Lower lobe of right lung (tissue), 2 donors: ENCODE data around the gene DPYSL4. TPM values are rescaled to one million over a fixed set of nuclear protein-coding genes. Genes with fewer than 3 reads are reported as not detected.

ENCODE experiments used
- ATAC-seq, 2 donors: fragments of 200-7000 bp; cut with Tn5 transposase; one replicate each; pipeline ENCODE4 v1.9.1; 2020 to 2022; ENCODE audit warnings: mild to moderate bottlenecking in 2 of 2, moderate library complexity in 2 of 2
- DNase-seq: peaks from one replicate; pipeline ENCODE4 v3.0.0-alpha.2; 2020
- H3K27ac ChIP-seq: fragments of 200-600 bp; one replicate; pipeline ENCODE4 v1.8.0; 2022
- H3K27me3 ChIP-seq: fragments of 200-600 bp; one replicate; pipeline ENCODE4 v1.8.0; 2022; ENCODE audit warnings: low read depth
- H3K36me3 ChIP-seq: fragments of 200-600 bp; one replicate; pipeline ENCODE4 v1.8.0; 2022; ENCODE audit warnings: mild to moderate bottlenecking
- H3K4me1 ChIP-seq: fragments of 200-600 bp; one replicate; pipeline ENCODE4 v1.8.0; 2022
- H3K4me3 ChIP-seq: fragments of 200-600 bp; one replicate; pipeline ENCODE4 v1.8.0; 2022; ENCODE audit warnings: mild to moderate bottlenecking
- H3K9me3 ChIP-seq: fragments of 200-600 bp; one replicate; pipeline ENCODE4 v1.8.0; 2022
- CTCF ChIP-seq: fragments of 200-600 bp; IDR thresholded peaks from one replicate; pipeline ENCODE4 v1.8.0; 2022; ENCODE audit warnings: antibody characterized with exemption, mild to moderate bottlenecking
- intact Hi-C: fragments of 100-400 bp; cut with DNase I; formaldehyde crosslinking; loops from one replicate; pipeline ENCODE4 v1.11.0; 2022
- total RNA-seq: library from RNA; stranded (reverse); fragmentation: NEBNext Ultra II Directional; extraction: Animal tissue kit (Norgen Biotek cat#: 25700); gene quantifications from one replicate; pipeline ENCODE4 v1.2.1, GENCODE V29; 2021
- donor health status: DM: no; HTN: yes; CAD: no; lungs with severe emphysema.

Gene DPYSL4
- total RNA-seq, 1 donor from 2014 or later: 2.1 TPM

GRCh38 chr10:132192991-132193665, 6.4 kb downstream of the DPYSL4 start:
- Histone ChIP-seq H3K36me3 (no peaks in the 10 kb centered on the region), H3K4me3 (no peak overlapping the region), H3K27ac (no peak overlapping the region), H3K9me3 (no peaks in the 10 kb centered on the region), H3K27me3 (peaks cover 20% of the 10 kb centered on the region), H3K4me1 (no peaks in the 10 kb centered on the region)
- intact Hi-C loops: no loop called here
- ATAC-seq (no peak), DNase-seq (peak; percentile 13)
- no peak for TF ChIP-seq CTCF

GRCh38 chr10:132193907-132194552, 7.3 kb downstream of the DPYSL4 start:
- Histone ChIP-seq H3K27me3 (peaks cover 11% of the 10 kb centered on the region), H3K27ac (no peak overlapping the region), H3K36me3 (no peaks in the 10 kb centered on the region), H3K4me3 (no peak overlapping the region), H3K4me1 (no peaks in the 10 kb centered on the region), H3K9me3 (no peaks in the 10 kb centered on the region)
- TF ChIP-seq CTCF: no peak
- DNase-seq (peak; percentile 51), ATAC-seq (peak; percentile 33)
- intact Hi-C loops: no loop called here

- Histone ChIP-seq H3K9me3 (no peaks in the 10 kb centered on the region), H3K36me3 (no peaks in the 10 kb centered on the region), H3K27me3 (peaks cover 9% of the 10 kb centered on the region), H3K4me1 (no peaks in the 10 kb centered on the region), H3K27ac (no peak overlapping the region), H3K4me3 (no peak overlapping the region)
- intact Hi-C loops: no loop called here
- DNase-seq (peak; percentile 38), ATAC-seq (no peak)
- TF ChIP-seq CTCF: no peak
These were observed 8.0 kb downstream of the DPYSL4 start for GRCh38 chr10:132194726-132195125.

- Histone ChIP-seq H3K27me3 (peaks cover 9% of the 10 kb centered on the region), H3K4me1 (no peaks in the 10 kb centered on the region), H3K36me3 (no peaks in the 10 kb centered on the region), H3K9me3 (no peaks in the 10 kb centered on the region), H3K27ac (no peak overlapping the region), H3K4me3 (no peak overlapping the region)
- no peak for DNase-seq
- ATAC-seq: no peak
- no peak for TF ChIP-seq CTCF
- intact Hi-C loops: no loop called here
These were observed 8.8 kb downstream of the DPYSL4 start for GRCh38 chr10:132195366-132196075.

GRCh38 chr10:132196178-132197113, 9.7 kb downstream of the DPYSL4 start:
- Histone ChIP-seq H3K36me3 (no peaks in the 10 kb centered on the region), H3K9me3 (no peaks in the 10 kb centered on the region), H3K27ac (no peak overlapping the region), H3K27me3 (peaks cover 9% of the 10 kb centered on the region), H3K4me1 (no peaks in the 10 kb centered on the region), H3K4me3 (no peak overlapping the region)
- no peak for ATAC-seq
- intact Hi-C loops: no loop called here
- peak; percentile 33 for DNase-seq
- TF ChIP-seq CTCF: no peak
